HG03342 (cell line): ENCODE results near the gene MSI1.

Experiments
- ATAC-seq: cut with Tn5 transposase; IDR thresholded peaks from one replicate; pipeline ENCODE4 v1.9.1; 2021; ENCODE audit warnings: mild to moderate bottlenecking, moderate library complexity; ENCODE audit not compliant: unreplicated experiment

MSI1 gene

DNA sequence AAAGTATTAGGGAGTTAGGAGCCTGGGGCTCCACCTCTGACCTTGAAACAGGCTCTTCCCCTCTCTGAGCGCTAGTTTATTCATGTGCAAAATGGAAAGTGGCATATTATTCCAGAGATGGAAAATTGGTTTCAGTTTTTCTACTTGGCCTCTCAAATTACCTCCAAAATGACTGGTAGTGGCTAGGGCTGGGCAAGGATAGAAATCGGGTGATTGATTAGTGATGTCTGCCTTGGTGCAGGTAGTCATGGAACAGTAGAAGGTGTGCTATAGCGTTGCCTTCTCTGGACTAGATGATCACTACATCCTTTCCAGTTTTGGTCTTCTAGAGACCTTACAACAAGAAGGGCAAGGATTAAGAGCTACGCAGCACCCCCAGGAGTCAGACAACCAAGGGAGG is 8.6 kb upstream of the MSI1 start:
- ATAC-seq, result no peak

DNA sequence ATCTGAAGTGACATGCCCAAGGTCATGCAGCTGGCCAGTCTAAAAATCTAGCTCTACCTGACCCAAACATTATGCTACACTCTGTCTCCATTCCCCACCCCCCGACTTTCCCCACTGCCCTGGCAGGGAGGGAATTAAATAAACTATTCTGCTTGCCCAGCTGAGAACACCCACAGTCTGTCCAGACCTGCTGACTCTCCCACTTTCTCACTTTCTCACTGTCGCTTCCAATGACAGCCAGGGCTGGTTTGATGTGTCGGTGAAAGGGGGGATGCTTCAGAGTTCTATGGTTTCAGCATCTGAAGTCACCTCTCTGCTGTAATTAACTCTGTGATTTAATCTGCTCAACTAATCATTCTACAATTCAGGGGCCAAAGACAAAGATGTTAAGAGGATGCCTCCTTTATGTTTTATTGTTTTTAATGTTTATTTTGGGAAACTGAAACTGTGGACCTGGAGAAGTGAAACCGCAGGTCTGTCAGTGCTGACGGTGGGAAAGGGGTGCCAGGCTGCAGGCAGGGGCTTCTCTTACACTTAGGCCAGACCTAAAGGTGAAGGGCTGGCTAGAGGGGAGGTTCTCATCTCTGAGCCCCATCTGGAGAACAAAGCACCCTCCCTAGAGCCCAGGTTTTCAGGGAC is 8.1 kb upstream of the MSI1 start:
- no peak for ATAC-seq

DNA sequence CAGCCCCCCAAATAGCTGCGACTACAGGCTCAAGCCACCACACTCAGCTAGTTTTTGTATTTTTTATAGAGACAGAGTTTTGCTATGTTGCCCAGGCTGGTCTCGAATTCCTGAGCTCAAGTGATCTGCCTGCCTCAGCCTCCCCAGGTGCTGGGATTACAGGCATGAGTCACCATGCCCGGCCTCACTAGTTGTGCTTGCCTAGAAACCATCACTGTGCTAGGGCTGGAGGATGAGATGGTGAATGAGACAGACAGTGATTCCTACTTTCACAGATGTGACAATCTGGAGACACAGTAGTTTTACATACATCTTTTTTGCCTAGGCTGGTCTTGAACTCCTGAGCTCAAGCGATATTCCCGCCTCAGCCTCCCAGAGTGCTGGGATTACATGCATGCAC is 7.5 kb upstream of the MSI1 start:
- ATAC-seq, result no peak

DNA sequence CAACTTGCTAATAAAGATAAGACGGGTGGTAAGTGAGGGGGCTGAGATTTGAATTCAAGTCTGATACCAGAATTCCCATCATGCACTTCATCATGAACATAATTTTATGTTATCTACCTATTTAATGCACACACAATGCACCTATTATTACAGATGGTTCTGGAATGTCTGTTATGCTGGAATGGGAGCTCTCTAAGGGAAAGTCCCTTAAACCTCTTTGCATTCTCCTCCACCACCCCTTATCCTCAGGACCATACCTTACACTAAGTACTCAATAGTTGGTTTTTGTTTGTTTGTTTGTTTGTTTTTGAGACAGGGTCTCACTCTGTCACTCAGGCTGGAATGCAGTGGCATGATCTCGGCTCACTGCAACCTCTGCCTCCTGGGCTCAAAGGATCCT is 7.0 kb upstream of the MSI1 start:
- no peak for ATAC-seq

GRCh38 chr12:120373683-120374082 is 4.7 kb upstream of the MSI1 start:
- no peak for ATAC-seq

DNA sequence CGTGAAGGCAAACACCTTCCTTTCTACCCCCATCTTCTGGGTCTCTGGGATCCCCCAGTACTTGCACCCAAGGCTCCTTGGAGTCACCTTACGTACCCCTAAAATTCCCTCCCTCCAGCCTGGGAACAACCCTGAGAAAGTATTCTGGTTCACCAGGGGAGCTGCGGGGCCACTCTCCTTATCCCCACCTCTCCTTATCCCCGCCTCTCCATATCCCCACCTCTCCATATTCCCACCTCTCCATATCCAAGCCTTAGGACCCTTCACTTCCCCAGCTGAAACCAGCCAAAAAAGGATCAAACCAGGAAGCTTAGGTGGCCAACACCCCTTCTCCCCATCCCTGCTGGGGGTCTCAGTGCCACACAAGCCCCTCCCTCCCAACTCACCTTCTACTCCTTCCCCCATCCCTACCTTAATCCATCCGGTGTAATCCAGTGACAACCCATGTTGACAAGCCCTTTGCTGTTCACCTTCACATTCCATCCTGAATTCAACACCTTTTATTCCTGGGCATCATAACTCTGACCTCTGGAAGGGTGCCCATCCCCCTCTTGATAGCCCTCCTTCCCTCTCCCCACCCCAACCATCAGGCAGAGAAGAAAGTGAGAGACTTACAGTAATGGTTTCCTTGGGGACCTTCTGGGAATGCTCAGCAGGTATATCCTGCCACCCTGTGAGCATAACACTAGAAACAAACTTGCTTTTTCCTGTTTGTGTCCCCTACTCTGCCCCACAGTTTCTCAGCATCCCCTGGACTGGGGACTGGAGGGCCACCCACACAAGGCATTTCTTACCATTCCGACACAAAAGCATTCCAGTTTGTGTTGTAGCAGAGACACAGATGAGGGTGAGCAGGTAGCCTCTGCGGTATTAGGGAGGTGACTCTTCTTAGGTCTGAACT is 1.6 kb upstream of the MSI1 start:
- no peak for ATAC-seq

GRCh38 chr12:120369603-120370342 is 809 bp upstream of the MSI1 start:
- no peak for ATAC-seq

GRCh38 chr12:120367924-120368788 is 808 bp downstream of the MSI1 start:
- ATAC-seq, result no peak

DNA sequence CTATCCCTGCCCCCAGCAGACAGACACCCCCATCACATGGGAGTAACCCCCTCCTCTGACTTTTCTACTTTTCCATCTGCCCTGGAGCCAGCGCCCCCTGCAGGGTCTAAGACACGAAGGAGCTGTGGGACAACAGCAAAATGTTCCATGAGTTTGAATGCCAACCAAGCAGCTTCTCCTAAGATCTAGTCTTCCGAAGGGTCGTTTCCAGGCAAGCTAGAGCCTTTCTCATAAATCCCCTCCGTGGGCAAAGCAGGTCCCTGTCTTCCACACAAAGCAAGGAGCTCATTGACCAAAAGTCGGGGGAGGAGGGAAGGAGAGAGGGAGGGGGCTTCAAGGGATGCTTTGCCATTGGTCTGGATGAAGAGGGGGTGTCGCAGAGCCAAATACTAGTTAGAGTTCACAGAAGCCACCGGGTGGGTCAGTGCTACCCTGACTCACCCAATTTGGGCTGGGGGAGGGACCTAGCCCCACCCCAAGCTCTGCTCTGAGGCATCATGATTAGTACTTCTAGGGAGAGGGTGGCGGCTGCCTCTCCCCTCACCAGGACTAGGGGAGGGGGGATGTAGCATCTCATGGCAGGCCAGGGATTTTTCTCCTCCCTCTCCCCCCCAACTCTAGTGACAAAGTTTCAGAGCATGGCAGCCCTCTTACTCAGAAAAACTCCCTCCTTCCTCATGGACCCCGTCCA is 1.6 kb downstream of the MSI1 start:
- ATAC-seq, result no peak

DNA sequence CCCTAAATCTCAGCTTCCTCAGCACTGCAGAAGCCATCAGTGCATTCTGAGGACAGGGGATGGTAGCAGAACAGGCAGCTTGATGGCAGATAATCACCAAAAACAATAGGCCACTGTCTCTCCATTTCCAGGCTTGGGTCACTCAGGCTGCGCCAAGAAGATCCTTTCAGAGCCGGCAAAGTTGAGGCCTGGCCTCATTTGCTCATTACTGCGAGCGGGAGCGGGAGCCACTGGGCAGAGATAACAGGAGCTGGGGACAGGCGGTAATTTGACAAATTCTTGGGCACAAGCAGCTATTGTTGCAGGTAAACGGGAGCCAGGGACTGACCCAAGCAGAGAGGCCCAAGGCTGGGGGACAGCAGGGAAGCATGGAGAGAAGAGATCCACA is 2.1 kb downstream of the MSI1 start:
- ATAC-seq, result no peak

DNA sequence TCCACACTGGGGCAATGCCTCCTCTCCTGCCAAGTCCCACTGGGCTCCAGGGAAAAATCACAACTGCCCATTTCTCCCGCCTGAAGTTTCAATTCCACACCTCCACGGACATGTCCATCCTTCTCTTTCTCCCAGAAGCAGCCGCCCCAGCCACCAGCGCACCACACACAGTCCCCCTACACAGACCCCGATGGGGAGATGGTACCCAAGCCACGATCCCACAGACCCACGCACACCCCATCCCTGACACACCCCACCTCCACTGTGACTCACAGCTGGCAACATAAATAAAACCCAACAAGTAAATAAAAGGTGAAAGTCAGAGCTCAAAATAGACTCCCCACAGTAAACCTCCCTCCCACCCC is 2.6 kb downstream of the MSI1 start:
- ATAC-seq, result no peak

- no peak for ATAC-seq
Measured at GRCh38 chr12:120365675-120366340, 3.2 kb downstream of the MSI1 start.

GRCh38 chr12:120364487-120364886 is 4.5 kb downstream of the MSI1 start:
- no peak for ATAC-seq

- ATAC-seq, result no peak
Measured at GRCh38 chr12:120363274-120363855, 5.6 kb downstream of the MSI1 start.

GRCh38 chr12:120362516-120363273 is 6.3 kb downstream of the MSI1 start:
- ATAC-seq, result no peak

DNA sequence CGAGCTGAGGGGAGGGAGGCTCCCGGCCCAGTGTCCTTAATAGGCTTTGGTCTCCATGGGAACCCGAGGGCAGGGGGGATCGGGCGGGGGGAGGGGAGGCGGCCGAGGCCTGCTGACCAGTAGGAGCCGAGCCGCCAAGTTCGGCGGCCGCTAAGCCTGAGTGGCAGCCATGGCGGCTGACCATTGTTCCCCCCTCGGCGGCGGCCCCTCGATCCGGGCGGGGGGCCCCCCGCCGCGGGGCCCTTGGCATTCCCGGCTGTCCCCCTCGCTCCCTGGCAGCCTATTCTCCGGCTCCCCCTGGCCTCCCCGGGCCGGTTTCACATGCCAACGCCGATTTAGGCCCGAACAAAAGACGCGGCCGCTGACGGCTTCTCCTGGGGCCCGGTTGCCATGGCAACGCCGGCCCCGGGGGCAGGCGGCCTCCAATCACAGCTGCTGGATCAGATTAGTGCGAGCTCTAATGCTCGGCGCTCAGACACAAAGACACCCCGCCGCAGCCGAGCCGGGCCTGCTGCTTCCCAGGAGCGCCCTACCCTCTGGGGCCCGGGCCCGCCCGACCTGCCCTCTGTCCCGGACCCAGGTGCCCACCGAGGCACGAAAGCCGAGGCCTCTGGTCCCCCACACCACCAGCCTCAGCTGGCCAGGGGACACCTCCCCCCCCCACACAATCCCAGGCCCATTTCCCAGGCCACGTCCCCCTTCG is 7.3 kb downstream of the MSI1 start:
- ATAC-seq, result no peak

GRCh38 chr12:120359128-120359527 is 9.8 kb downstream of the MSI1 start:
- ATAC-seq, result no peak
